Heart right ventricle (tissue), 16 donors: ENCODE measurements around the gene LEFTY1. TPM values are rescaled to one million over a fixed set of nuclear protein-coding genes. Genes with fewer than 3 reads are reported as not detected.
"Not testable (repeated sequence)": the region's sequence is repeated elsewhere in the genome, so short reads cannot be mapped to it uniquely, and the experiment has no call there.

Experiments used
- ATAC-seq, 8 donors: fragments of 200-7000 bp; cut with Tn5 transposase; one replicate each; pipeline ENCODE4 v1.9.1; 2020; ENCODE audit warnings: mild to moderate bottlenecking in 8 of 8, moderate library complexity in 8 of 8, moderate number of reproducible peaks in 1 of 8
- DNase-seq, 2 donors: peaks; one replicate each; pipeline ENCODE4 v3.0.0-alpha.2; 2020
- H3K27ac ChIP-seq, 10 donors: fragments of 200-600 bp; sonication (generic) in 2 of 10; one replicate each; pipeline versions ENCODE4 v1.5.0 to v1.8.0; 2020 to 2022; ENCODE audit warnings: mild to moderate bottlenecking in 3 of 10
- H3K27me3 ChIP-seq, 7 donors: fragments of 200-600 bp; one replicate each; pipeline ENCODE4 v1.8.0; 2021 to 2022; ENCODE audit warnings: mild to moderate bottlenecking in 2 of 7
- H3K36me3 ChIP-seq, 9 donors: fragments of 200-600 bp; sonication (generic) in 1 of 9; one replicate each; pipeline versions ENCODE4 v1.5.0 to v1.8.0; 2020 to 2022; ENCODE audit warnings: mild to moderate bottlenecking in 2 of 9
- H3K4me1 ChIP-seq, 9 donors: fragments of 200-600 bp; sonication (generic) in 1 of 9; one replicate each; pipeline versions ENCODE4 v1.5.0 to v1.8.0; 2020 to 2022; ENCODE audit warnings: mild to moderate bottlenecking in 4 of 9
- H3K4me3 ChIP-seq, 10 donors: fragments of 200-600 bp; sonication (generic) in 2 of 10; one replicate each; pipeline versions ENCODE4 v1.5.0 to v1.8.0; 2020 to 2022; ENCODE audit warnings: mild to moderate bottlenecking in 7 of 10, moderate library complexity in 2 of 10
- H3K9me3 ChIP-seq, 11 donors: fragments of 200-600 bp in 10 of 11; sonication (generic) in 2 of 11; one replicate each; pipeline versions ENCODE4 v1.5.0 to v1.8.0; 2013 to 2022; ENCODE audit warnings: mild to moderate bottlenecking in 2 of 11, control low read depth in 1 of 11, moderate library complexity in 1 of 11
- WGBS, 2 donors: extraction: QIAGEN DNeasy Blood & Tissue Kit; methylation state at CpG; one replicate each; pipeline ENCODE4 v1.1.7; 2013; ENCODE audit warnings: inconsistent platforms in 1 of 2; 5-methylcytosine and 5-hydroxymethylcytosine counted together
- intact Hi-C, 10 donors: fragments of 100-400 bp; cut with DNase I; formaldehyde crosslinking; loops; one replicate each; pipeline versions ENCODE4 v1.11.1 to v1.14.2; 2022
- microRNA-seq, 2 donors: library from miRNA; unstranded; fragments of <30 nt; microRNA quantifications; one replicate each; pipeline ENCODE4 v1.2.0, GENCODE V29; 2021
- polyA plus RNA-seq, 2 donors: library from polyadenylated mRNA; stranded (reverse); fragments of 200-250 nt; gene quantifications; one replicate each; pipeline ENCODE4 v1.2.3, GENCODE V29; 2013
- total RNA-seq, 10 donors: library from RNA; stranded (reverse); fragmentation: NEBNext Ultra II Directional in 3 of 10; extraction: Animal tissue kit (Norgen Biotek cat#: 25700) in 3 of 10; gene quantifications; one replicate each; pipeline versions ENCODE4 v1.2.1 to v1.2.4, GENCODE V29; 2021 to 2023
- TF ChIP-seq, protein P1 (sequence below), 9 donors: fragments of 200-600 bp; sonication (generic) in 2 of 9; IDR thresholded peaks; one replicate each; pipeline versions ENCODE4 v1.5.0 to v1.8.0; 2021 to 2022; ENCODE audit warnings: antibody characterized with exemption in 9 of 9, mild to moderate bottlenecking in 5 of 9, moderate library complexity in 1 of 9
- donor health status: Arrhythmogenic right ventricular cardiomyopathy.
- donor health status: ischemic (EF 13 %, LVEDD 7.1; RV severe dilation, severe dysfunction).
- donor health status: healthy with polysubstance abuse.
- donor health status: DM: no; HTN: yes; CAD: no.
- donor health status: DM: no; HTN: no; CAD: no.
- donor health status: ischemic (EF 25% LVEDD 6.9; RV normal size, moderate dysfunction).
- donor health status: ischemic (EF 25% LVEDD 5.7; RV mildly dilated, moderate dysfunction).
- donor health status: healthy.
- donor health status: DM: yes; HTN: yes; CAD: no.
- donor health status: Ischemic cardiomyopathy.
- donor health status: ischemic (EF 35%, LVEDD 5.7; RV mildly dilated, moderate dysfunction).
- donor health status: nonischemic (EF 11% LVEDD 7.7; RV severe dilation, severe dysfunction).
- donor health status: DM: yes; HTN: yes; CAD: no.
- donor health status: PGD.
- donor health status: ischemic (EF 29% LVEDD 5.4; RV normal size, mild dysfunction).
- donor health status: nonischemic (EF 23%, LVEDD 6.1; RV moderate dilation, normal function).

The LEFTY1 gene
- total and polyA plus RNA-seq, 12 donors: 0.15 to 0.77 (median 0.25) TPM; not detected in 3

DNA sequence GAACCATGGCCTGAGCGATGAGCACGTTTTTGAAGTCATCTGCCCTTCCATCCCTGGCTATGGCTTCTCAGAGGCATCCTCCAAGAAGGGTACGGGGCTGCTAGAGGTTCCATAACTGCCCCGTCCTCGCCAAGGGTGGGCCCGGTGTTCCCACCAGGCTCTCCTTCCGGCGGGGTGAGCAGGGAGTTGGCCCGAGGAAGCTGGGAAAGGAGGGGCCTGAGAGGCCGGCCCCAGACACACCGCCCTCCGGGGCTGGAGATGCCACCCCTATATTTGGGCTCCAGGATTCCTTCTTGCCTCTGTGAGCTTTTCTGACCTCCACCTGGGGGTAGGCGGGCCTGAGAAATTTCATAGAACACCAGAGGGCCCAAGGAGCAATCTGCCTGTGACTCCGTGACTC lies 50.2 kb downstream of the LEFTY1 start:
- H3K4me3 ChIP-seq: no peak overlapping the region
- WGBS, 2 donors: 89 to 91% methylated on average over 14 of the region's 14 CpGs
- ATAC-seq: no peak
- DNase-seq: no peak
- peaks cover 0 to 74% (median 14%) of the 10 kb centered on the region in 9 donors for H3K36me3 ChIP-seq
- no peaks in the 10 kb centered on the region for H3K9me3 ChIP-seq
- TF ChIP-seq, protein P1, sequence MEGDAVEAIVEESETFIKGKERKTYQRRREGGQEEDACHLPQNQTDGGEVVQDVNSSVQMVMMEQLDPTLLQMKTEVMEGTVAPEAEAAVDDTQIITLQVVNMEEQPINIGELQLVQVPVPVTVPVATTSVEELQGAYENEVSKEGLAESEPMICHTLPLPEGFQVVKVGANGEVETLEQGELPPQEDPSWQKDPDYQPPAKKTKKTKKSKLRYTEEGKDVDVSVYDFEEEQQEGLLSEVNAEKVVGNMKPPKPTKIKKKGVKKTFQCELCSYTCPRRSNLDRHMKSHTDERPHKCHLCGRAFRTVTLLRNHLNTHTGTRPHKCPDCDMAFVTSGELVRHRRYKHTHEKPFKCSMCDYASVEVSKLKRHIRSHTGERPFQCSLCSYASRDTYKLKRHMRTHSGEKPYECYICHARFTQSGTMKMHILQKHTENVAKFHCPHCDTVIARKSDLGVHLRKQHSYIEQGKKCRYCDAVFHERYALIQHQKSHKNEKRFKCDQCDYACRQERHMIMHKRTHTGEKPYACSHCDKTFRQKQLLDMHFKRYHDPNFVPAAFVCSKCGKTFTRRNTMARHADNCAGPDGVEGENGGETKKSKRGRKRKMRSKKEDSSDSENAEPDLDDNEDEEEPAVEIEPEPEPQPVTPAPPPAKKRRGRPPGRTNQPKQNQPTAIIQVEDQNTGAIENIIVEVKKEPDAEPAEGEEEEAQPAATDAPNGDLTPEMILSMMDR (IDR thresholded peaks at IDR 0.05): no peak
- peak overlapping the region in 1 of 10 donors; percentile 9 for H3K27ac ChIP-seq
- H3K4me1 ChIP-seq: peaks cover 0 to 30% (median 26%) of the 10 kb centered on the region in 9 donors
- no peaks in the 10 kb centered on the region for H3K27me3 ChIP-seq
- intact Hi-C loops: loop anchor here in 1 of 10 donors (1.0 kb wide), 1 partner anchor 39 kb away; no protein-coding TSS in a partner anchor

DNA sequence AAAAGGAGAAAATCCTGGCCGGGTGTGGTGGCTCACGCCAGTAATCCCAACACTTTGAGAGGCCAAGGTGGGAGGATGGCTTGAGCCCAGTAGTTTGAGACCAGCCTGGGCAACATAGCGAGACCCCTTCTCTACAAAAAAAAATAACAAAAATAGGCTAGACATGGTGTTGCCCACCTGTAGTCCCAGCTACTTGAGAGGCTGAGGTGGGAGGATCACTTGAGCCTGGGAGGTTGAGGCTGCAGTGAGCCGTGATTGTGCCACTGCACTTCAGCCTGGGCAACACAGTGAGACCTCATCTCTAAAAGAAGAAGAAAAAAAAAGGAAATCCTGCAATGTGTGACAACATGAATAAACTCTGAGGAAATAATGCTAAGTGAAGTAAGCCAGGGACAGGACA lies 52.6 kb downstream of the LEFTY1 start:
- intact Hi-C loops: loop anchor here in 1 of 10 donors (2.0 kb wide), 1 partner anchor 51 kb away; no protein-coding TSS in a partner anchor
- H3K9me3 ChIP-seq, H3K27me3 ChIP-seq, ATAC-seq, H3K4me3 ChIP-seq, DNase-seq: not testable (repeated sequence)
- WGBS, 2 donors: 80 to 87% methylated on average over 4 of the region's 4 CpGs
- peak overlapping the region in 7 of 10 donors; percentile 10 to 50 (median 24) for H3K27ac ChIP-seq
- peaks cover 0 to 72% (median 33%) of the 10 kb centered on the region in 9 donors for H3K36me3 ChIP-seq
- H3K4me1 ChIP-seq: peaks cover 0 to 35% (median 26%) of the 10 kb centered on the region in 9 donors

Small RNAs within 50 kb of the gene (microRNA-seq; reads per million reads assigned to microRNA genes)
- 0 to 0.51 reads per million in 2 donors for gene MIR6741

Other genes with a start within 250 kb of the LEFTY1 start
- 100 to 1,000 TPM in 6 of 10 donors, 10 to 100 TPM in 4; 63.3 to 201 (median 115) TPM for gene ENAH, start 236.0 kb downstream of the LEFTY1 start, total RNA-seq
- gene ENAH, start 236.0 kb downstream of the LEFTY1 start, polyA plus RNA-seq: 10 to 100 TPM; 12.4 to 16.4 TPM
- gene SRP9, start 111.3 kb downstream of the LEFTY1 start, total RNA-seq: 100 to 1,000 TPM; 165 to 199 (median 175) TPM
- 100 to 1,000 TPM; 121 to 153 TPM for gene SRP9, start 111.3 kb downstream of the LEFTY1 start, polyA plus RNA-seq
- gene EPHX1, start 79.0 kb downstream of the LEFTY1 start, total RNA-seq: 10 to 100 TPM; 34.9 to 80.8 (median 48.4) TPM
- gene EPHX1, start 79.0 kb downstream of the LEFTY1 start, polyA plus RNA-seq: 10 to 100 TPM; 31.5 to 38.2 TPM
- 10 to 100 TPM; 20.9 to 33.5 (median 24.7) TPM for gene TMEM63A, start 6.8 kb downstream of the LEFTY1 start, total RNA-seq
- gene TMEM63A, start 6.8 kb downstream of the LEFTY1 start, polyA plus RNA-seq: 10 to 100 TPM; 10.4 to 69.1 TPM
- gene PYCR2, start 35.1 kb upstream of the LEFTY1 start, total RNA-seq: 10 to 100 TPM; 53.6 to 77.4 (median 62.7) TPM
- 10 to 100 TPM; 42.5 to 96.0 TPM for gene PYCR2, start 35.1 kb upstream of the LEFTY1 start, polyA plus RNA-seq
- gene LEFTY2, start 52.1 kb upstream of the LEFTY1 start, total RNA-seq: 1 to 10 TPM in 2 of 10 donors, under 1 TPM in 8; 0.23 to 1.4 (median 0.65) TPM
- under 1 TPM; 0.29 to 0.35 TPM for gene LEFTY2, start 52.1 kb upstream of the LEFTY1 start, polyA plus RNA-seq
- gene SDE2, start 110.2 kb upstream of the LEFTY1 start, total RNA-seq: 10 to 100 TPM; 10.3 to 20.3 (median 13.9) TPM
- 1 to 10 TPM; 3.1 to 4.7 TPM for gene SDE2, start 110.2 kb upstream of the LEFTY1 start, polyA plus RNA-seq
- gene H3-3A, start 173.6 kb upstream of the LEFTY1 start, total RNA-seq: 100 to 1,000 TPM; 259 to 374 (median 304) TPM
- 100 to 1,000 TPM; 427 to 452 TPM for gene H3-3A, start 173.6 kb upstream of the LEFTY1 start, polyA plus RNA-seq